NCI-H460 (cell line): ENCODE data around the gene TEX264. TPM values are rescaled to one million over a fixed set of nuclear protein-coding genes. Genes with fewer than 3 reads are reported as not detected.

Experiments used
- DNase-seq: peaks from one replicate; pipeline ENCODE4 v3.0.0-alpha.2; 2016; ENCODE audit warnings: low read depth; ENCODE audit errors: extremely low read depth
- small RNA-seq, 2 experiments: library from RNA; depleted of rRNA; stranded (forward); fragments of <200 nt; gene quantifications; one replicate each; pipeline ENCODE3, GENCODE V24; 2014
- total RNA-seq: library from RNA; depleted of rRNA; stranded (reverse); fragments of >200 nt; shearing (Covaris generic); gene quantifications from 2 replicates; pipeline ENCODE4 v1.2.3, GENCODE V29; 2014; rRNA removed

Gene TEX264
- total RNA-seq, 1 experiment from 2014 or later: 24.7 TPM

GRCh38 chr3:51742978-51743377 lies 71.9 kb downstream of the TEX264 start:
- peak; percentile 1 for DNase-seq

GRCh38 chr3:51747840-51748239 lies 76.8 kb downstream of the TEX264 start:
- no peak for DNase-seq

GRCh38 chr3:51748327-51748726 lies 77.3 kb downstream of the TEX264 start:
- DNase-seq: no peak

DNA sequence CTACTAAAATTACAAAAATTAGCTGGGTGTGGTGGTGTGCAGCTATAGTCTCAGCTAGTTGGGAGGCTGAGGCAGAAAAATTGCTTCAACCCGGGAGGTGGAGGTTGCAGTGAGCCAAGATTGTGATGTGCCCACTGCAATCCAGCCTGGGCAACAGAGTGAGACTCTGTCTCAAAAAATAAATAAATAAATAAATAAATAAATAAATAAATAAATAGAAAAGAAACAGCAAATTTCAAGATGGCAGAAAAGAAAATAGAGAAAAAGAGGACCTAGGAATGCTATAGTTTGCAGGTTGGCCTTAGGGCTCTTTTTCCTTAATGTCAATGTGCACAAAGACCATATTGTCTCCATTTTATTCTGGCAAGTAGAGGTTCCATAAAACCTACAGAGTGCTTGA lies 79.8 kb downstream of the TEX264 start:
- no peak for DNase-seq

DNA sequence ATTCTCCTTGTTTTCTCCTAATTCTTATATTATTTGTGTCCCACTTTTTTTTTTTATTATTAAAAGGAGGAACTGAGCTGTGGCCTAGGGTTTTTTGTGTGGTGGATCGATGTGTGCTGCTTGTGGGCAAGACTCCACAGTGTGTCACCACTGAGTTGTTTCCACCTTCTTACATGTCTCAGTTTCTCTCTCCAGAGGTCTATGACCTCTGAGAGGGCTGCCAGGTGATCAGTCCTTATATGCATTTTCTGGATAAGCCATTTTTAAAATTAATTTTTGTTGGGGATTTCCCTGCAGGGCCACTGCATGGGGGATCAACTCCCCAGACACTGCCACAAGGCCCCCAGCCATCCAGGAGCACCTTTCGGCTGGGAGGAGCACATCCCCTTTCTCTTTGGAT lies 80.2 kb downstream of the TEX264 start:
- DNase-seq: no peak

Small RNA genes within 50 kb of the gene (small RNA-seq; reads per million reads assigned to genes)
- 22.9 to 343 reads per million in 2 experiments for gene RNA5SP132

Other genes starting within 250 kb of the TEX264 start
- gene DCAF1, start 171.2 kb upstream of the TEX264 start, total RNA-seq: 13.1 and 15.8 TPM in 2 replicates
- gene RAD54L2, start 132.5 kb upstream of the TEX264 start, total RNA-seq: 9.6 and 9.9 TPM in 2 replicates
- 0.06 and 0.15 TPM in 2 replicates for gene GRM2, start 35.8 kb downstream of the TEX264 start, total RNA-seq
- not detected in 2 replicates for gene IQCF6, start 108.0 kb downstream of the TEX264 start, total RNA-seq
- not detected in 2 replicates for gene IQCF2, start 190.4 kb downstream of the TEX264 start, total RNA-seq
- gene IQCF5, start 204.3 kb downstream of the TEX264 start, total RNA-seq: not detected in 2 replicates
- gene IQCF1, start 232.1 kb downstream of the TEX264 start, total RNA-seq: not detected in 2 replicates